G401 (cell line): ENCODE results near the gene PRM3. TPM values are rescaled to one million over a fixed set of nuclear protein-coding genes. Genes with fewer than 3 reads are reported as not detected.
A peak's percentile ranks its signal among the peaks of the same experiment; 100 is the strongest.

ENCODE experiments used
- DNase-seq: peaks from one replicate; pipeline ENCODE4 v3.0.0-alpha.2; 2015; ENCODE audit warnings: low spot score
- in situ Hi-C: cut with HindIII; loops from 2 replicates; pipeline ENCODE4 v1.10.0; 2016; ENCODE audit warnings: low sequenced_read_pairs, mixed read lengths
- total RNA-seq: library from RNA; depleted of rRNA; stranded (reverse); fragments of >200 nt; shearing (Covaris generic); gene quantifications from 2 replicates; pipeline ENCODE4 v1.2.3, GENCODE V29; 2014

Gene PRM3
- total RNA-seq, 1 experiment from 2014 or later = not detected

DNA sequence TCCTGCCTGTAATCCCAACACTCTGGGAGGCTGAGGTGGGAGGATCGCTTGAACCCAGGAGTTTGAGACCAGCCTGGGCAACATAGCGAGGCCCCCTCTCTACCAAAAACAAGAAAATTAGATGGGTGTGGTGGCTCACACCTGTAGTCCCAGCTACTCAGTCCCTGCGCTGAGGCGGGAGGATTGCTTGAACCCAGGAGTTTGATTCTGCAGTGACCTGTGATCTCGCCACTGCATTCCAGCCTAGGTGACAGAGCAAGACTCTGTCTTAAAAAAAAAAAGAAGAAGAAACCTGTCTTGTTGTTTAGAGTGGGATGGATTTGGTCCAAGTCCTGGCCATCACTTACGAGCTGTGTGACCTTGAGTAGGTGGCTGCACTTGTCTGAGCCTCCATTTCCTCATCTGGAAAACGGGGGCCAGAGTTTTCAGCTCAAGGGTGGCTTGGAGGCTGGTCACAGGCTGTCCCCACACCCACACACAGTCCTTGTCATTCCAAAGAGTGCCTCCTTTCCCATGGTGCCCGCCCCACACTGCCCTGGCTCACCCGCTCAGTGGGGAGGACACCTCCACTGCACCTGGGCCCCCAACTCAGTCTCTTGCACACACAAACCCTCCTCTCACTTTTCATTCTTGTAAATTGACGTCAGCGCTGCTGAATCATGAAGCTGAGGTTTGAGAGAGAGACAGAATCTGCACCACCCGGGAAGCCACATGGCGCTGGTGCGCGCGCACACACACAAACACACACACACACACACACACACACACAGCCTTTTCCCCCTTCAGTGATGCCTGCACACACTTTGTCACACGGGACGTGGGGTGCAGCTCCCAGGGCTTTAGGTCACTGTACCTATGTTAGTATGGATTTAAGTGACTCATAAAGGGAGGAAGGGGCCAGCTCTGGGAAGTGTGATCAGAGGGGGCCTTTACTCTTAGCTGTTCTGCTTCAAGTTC lies 21.6 kb downstream of the PRM3 start:
- no peak for DNase-seq
- in situ Hi-C loops = no loop called here

DNA sequence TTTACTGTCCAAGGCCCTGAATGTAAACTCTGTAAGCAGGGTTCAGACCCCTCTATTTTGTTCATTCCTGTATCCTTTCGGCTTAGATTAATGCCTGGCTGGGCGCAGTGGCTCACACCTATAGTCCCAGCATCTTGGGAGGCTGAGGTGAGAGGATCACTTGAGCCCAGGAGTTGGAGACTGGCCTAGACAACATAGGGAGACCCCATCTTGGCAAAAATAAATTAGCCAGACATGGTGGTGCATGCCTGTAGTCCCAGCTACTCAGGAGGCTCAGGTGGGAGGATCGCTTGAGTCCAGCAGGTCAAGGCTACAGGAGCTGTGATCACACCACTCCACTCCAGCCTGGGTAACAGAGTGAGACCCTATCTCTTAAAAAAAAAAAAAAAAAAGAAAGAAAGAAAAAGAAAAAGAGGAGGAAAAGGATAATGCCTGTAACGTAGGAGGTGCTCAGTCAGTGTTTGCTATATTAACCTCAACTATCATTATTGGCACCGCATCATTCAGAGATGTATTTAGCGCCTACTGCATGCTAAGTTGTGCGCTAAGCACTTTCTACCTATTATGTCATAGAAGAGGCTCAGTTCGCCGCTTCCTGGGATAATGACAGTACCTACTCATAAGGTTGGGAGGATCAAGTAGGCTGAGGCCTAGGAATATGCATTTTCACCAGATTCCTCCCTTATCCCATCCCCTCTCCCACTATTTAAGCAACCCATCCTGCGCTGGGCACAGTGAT lies 22.5 kb downstream of the PRM3 start:
- in situ Hi-C loops = no loop called here
- DNase-seq = no peak

DNA sequence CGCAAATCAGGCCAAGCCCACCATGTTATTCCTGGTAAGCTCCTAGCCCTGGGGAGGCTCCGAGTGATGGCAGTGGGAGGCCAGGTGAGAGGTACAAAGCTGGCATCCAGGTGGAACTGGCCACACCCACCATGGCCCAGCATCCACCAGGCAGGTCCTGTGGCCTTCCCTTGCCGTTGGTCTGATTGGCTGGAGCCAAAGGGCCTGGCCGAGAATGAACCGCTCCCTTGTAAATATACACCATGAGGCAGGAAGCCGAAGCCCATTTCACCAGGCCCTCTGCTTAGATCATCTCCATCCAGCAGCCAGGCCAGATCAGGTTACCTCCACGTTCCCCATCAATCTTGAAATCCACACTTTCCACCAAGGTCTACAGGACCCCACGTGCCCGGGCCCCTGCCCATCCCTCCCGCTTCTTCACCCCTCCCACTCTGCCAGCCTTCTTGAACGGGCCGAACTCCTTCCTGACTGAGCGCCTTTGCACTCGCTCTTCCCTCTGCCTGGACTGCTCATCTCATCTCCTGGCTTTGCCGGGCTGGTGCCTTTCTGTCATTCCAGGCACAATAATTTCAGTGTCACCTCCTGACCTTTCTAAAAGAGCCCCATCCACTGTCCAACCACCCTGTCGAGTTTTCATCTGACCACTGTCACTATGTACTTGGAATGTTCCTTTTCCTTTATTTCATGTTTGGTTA lies 23.2 kb downstream of the PRM3 start:
- no peak for DNase-seq
- in situ Hi-C loops = no loop called here

DNA sequence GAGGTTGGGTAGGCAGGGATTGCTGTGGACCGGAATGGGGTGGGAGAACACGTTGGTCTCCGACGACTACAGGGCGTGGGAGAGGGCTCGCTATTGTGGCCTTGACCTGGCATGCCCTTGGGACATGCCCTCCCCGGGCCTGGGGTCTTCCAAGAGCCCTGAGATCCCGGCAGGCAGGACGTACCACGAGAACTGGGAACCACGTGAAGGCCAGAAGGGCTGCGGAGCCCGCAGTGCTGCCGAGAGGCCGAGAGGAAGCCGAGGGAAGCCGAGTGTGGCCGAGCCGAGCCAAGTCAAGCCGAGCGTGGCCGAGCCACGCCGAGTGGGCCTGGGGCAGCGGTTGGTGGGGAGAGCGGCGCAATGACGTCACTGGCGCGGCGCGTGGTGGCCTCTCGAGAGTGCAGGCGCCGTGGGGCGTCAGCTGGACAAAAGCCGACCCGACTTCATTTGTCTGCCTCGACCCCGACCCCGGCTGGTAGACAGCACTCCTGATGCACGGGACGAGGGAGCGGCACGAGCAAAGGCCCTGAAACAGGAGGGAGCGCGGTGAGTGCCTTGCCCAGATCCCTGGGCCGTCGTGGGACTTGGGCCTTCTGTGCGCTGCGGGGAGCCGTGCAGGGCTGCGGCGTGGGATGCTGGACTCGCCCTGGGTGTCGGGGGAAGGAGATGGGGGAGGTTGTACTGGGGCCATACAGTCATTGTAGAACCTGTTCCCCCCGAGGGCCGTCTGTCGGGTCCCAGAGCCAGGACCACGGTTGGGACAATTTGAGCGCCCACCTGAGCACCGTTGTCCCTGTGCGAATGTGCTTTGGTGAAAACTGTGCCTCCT lies 24.0 kb downstream of the PRM3 start:
- in situ Hi-C loops = no loop called here
- no peak for DNase-seq

DNA sequence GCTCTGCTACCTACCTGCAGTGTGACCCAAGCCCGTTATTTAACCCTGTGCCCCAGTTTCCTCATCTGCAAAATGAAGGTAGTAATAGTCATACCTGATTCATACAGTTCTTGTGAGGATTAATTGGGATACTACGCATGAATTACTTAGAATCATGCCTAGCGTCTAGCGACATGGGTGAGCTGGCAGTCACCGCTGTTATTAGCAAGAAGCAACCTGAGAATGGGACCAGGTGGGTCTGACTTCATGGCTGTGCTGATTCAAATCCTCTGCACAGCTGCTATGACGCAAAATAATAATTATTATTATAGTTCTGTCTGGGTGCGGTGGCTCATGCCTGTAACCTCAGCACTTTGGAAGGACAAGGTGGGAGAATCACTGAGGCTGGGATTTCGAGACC lies 25.3 kb downstream of the PRM3 start:
- in situ Hi-C loops = no loop called here
- no peak for DNase-seq

DNA sequence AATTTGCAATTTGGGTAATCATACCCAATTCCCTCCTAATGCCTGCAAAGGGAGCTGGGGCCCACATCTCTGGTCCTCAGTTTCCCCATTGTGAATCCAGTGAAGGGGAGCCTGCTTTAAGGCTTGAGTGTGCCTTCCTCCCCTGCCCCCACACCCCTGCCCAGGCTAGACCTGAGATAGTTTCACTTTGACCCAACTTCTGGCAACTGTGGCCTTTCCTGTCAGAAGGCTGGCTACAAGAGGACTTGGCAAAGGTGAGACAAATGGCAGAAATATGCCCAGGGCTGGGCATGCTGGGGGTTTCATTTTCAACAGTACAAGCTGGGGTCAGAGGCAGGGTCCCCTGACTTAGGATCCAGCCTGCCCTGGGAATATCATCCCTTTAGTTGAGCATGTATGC lies 27.4 kb downstream of the PRM3 start:
- in situ Hi-C loops = no loop called here
- no peak for DNase-seq

DNA sequence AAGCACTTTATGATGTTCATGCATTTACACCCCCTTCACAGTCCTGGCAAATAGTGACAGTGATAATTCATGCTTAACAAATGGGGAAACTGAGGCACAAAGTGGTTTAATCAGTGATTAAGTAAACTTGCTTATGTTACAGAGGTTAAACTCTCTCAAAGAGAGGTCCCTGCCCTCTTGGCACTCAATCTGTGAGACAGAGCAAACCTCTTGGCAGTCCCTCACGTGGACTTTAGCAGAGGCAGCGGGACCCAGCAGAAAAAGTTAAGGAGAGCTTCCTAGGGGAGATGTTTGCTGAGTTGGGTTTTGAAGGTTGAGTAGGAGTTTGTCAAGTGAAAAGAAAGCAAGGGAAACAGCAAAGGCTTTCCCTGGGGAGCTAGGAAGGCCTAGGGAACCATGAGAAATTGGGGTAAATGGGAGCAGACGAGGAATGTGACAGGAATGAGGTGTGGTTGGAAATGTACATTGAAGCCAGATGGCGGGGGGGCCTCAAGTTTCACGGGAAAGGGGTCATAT lies 28.1 kb downstream of the PRM3 start:
- in situ Hi-C loops = no loop called here
- no peak for DNase-seq

DNA sequence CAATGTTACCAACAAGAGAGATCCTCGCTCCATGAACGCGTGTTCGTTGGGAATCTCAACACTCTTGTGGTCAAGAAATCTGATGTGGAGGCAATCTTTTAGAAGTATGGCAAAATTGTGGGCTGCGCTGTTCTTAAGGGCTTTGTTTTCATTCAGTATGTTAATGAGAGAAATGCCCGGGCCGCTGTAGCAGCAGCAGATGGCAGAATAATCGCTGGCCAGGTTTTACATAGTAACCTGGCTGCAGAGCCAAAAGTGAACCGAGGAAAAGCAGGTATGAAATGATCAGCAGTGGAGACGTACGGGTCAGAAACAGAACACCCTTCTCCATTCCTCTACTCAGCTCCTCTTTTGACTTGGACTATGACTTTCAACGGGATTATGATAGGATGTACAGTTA lies 30.8 kb downstream of the PRM3 start:
- in situ Hi-C loops = no loop called here
- DNase-seq = peak; percentile 91

DNA sequence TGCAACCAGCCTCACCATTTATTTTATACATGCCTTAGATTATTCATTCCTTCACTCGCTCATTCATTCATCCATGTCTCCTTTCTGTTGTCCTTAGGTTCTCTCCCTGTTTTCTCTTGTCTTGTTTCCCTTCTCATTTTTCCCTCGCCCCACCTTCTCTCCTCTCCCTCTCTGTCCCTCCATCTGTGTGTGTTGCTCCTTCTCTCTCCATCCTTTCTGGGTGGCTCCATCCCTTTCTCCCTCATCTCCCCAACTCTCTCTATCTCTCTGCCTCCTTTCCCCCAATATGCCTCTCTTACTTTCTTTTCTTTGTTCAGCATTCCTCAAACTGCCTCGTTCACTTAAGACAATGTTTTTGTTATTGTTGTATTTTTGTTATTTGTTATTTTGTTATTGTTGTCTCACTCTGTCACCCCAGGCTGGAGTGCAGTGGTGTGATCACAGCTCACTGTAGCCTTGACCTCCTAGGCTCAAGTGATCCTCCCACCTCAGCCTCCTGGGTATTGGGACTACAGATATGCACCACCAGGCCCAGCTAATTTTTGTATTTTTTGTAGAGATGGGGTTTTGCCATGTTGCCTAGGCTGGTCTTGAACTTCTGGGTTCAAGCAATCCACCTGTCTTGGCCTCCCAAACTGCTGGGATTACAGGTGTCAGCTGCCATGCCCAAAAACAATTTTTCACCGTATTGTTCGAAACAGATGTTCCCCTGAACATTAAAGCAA lies 31.8 kb downstream of the PRM3 start:
- in situ Hi-C loops = no loop called here

DNA sequence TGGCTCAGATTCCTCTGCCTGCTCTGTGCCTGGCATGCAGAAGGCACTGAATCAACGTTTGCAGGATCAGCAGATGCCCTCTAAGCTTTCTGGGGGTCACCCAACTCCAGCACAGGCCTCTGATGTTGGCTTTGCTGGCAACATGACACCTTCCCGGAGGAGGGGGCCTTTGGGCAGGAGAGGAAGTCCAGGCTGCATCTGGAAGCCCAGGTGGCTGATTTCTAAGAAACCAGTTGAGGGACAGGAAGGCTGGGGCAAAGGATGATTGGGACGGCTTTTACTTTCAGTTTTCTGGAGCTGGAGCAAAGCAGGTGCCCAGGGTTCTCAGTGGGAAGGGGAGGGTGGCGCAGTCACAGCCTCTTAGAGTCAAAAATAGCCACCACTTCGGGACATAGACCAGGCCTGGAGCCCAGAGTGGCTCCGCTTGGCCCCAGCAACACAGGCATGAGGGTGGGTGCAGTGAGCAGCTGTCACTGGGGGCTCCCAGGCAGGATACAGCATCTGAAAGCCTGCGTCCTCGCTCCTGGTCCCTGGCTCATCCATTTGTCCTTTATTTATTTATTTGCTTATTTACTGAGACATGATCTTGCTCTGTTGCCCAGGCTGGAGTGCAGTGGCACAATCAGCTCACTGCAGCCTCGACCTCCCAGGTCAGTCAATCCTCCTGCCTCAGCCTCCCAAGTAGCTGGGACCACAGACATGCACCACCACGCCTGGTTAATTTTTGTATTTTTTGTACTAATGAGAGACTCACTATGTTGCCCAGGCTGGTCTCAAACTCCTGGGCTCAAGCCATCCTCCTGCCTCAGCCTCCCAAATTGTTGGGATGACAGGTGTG lies 32.6 kb downstream of the PRM3 start:
- no peak for DNase-seq
- in situ Hi-C loops = no loop called here

More for the DNA sequence above, 31.8 kb downstream of the PRM3 start:
- DNase-seq = no peak

DNA sequence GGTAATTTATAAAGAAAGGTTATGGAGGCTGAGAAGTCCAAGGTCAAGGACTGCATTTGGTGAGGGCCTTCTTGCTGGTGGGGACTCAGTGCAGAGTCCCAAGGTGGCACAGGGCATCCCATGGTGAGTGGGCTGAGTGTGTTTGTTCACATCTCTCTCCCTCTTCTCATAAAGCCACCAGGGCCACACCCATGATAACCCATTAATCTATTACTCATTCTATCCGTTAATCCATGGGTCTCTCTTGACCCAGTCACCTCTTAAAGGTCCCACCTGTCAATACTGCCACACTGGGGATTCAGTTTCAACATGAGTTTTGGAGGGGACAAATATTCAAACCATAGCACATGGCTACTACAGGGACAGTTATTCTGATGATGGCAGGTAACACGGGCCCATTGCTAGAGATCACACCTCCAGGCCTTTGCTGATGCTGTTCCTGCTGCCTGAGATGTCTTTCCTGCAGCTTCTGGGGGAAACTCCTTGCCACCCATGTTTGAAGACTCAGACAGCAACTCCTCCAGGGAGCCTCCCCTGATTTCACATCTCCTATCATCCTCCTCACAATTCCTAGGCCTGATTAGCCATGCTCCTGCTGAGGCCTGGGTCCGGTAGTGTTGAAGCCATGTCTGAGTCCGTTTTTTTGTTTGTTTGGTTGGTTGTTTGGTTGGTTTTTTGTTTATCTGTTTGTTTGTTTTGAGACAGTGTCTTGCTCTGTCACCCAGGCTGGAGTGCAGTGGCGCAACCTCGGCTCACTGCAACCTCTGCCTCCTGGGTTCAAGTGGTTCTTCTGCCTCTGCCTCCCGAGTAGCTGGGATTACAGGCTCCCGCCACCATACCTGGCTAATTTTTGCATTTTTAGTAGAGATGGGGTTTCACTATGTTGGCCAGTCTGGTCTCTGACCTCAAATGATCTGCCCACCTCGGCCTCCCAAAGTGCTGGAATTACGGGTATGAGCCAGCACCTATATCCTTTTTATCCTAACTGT lies 33.5 kb downstream of the PRM3 start:
- in situ Hi-C loops = no loop called here
- DNase-seq = no peak

DNA sequence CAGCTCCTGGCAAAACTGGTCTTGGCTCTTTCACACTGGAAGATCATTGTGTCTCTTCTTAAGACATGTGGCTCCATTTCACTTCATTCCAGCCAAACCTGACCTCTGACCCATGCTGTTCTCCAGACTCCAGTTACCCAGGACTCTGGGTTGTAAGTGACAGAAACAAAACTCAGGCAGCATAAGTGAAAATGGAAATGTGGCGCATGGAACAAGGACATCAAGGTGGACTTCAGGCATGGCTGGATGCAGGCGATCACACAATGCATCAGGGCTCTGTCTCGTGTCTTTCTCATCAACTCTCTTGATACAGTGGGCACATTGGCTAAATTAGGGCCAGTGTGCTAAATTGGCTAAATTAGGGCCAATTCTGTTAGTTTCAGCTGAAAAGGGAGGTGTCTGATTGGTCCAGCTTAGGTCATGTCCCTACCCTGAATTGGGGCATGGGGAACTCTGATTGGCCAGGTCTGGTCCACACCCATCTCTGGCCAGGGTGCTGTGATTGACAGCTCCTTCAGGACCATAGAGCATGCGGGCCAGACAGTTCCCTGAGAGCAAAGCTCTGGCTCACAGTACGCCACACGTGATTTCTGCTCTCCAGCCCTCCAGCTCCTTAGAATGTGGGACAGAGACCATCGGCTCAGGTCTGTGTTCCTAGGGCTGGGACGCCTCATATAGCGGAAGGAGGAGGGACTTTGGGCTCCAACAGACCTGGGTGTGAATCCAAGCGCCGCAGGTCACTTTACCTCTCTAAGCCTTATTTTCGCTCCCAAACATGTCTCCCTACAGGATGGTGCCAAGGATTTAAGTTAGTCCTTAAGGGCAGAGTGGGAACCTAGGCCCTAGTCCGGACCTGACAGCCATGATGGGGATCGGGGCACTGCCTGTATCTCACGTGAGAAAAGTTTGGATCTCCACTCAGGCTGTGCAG lies 34.9 kb downstream of the PRM3 start:
- in situ Hi-C loops = no loop called here
- no peak for DNase-seq

DNA sequence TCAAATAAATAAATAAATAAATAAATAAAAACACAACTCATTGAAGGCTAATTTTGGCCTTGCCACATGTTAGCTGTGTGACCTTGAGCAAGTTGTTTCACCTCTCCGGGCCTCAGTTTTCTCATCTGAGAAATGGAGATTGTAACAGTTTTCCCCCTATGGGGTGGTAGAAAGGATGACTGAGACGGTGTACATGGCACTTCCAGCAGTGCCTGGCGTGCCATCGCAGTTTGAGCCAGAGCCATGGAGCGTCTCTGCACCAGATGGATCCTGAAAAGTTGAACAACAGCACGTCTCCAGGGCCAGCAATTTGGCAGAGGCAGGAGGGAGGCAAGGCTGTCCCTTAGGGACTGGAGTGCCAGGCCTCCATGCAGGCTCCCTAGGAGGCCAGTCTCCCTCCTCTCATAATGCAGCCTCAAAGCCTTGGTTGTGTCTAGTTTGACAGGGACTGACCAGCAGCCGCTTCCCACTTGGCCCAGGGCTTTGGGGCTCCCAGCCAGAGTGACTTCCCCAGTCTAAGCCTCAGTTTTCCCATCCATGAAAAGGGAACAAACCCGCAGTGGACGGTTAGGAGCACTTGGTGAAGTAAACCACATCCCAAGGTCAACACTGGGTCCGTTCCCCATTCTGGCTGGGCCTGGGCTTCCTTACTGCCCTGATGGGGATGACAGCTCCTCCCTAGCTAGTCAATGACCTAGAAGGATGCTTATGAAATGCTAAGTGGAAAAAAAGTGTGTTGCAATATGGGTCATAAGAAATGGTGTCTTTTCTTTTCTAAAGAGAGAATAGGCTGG lies 36.8 kb downstream of the PRM3 start:
- no peak for DNase-seq
- in situ Hi-C loops = no loop called here

DNA sequence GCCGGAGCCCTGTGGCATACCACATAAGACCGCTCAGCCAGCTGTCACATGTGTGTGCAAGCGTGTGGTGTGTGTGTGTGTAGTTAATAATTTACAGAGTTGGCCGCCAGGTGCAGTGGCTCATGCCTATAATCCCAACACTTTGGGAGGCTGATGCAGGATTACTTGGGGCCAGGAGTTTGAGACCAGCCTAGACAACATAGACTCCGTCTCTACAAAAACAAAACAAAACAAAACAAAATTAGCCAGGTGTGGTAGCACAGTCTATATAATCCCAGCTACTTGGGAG lies 37.8 kb downstream of the PRM3 start:
- in situ Hi-C loops = no loop called here
- no peak for DNase-seq
